HCT116 (cell line): Measurements from ENCODE around the gene TENM4.

Source experiments
- CEBPB ChIP-seq: IDR thresholded peaks from 2 replicates; pipeline ENCODE4 v1.6.1; 2012; ENCODE audit warnings: low read depth
- EZH2 ChIP-seq: fragments of 200-600 bp; sonication (generic); IDR thresholded peaks from 2 replicates; pipeline ENCODE4 v1.6.1; 2017; ENCODE audit warnings: antibody characterized with exemption, mixed run types
- POLR2AphosphoS5 ChIP-seq: IDR thresholded peaks from 2 replicates; pipeline ENCODE4 v1.6.1; 2011; ENCODE audit warnings: mild to moderate bottlenecking, low read depth, low read length, moderate library complexity
- SP1 ChIP-seq: IDR thresholded peaks from 2 replicates; pipeline ENCODE4 v1.6.1; 2012; ENCODE audit warnings: low read depth
- YY1 ChIP-seq: IDR thresholded peaks from 2 replicates; pipeline ENCODE4 v1.6.1; 2011; ENCODE audit warnings: low read length, low read depth, moderate library complexity, mild to moderate bottlenecking; ENCODE audit not compliant: insufficient replicate concordance; ENCODE audit errors: extremely low read depth
- ZFX ChIP-seq: fragments of 450-650 bp; IDR thresholded peaks from 2 replicates; pipeline ENCODE4 v1.6.1; 2017
- TF ChIP-seq, protein P1 (sequence below), 3 experiments: fragments of 200-600 bp in 1 of 3; sonication (generic) in 1 of 3; IDR thresholded peaks in 2 of 3; conservative IDR thresholded peaks in 1 of 3; 2 replicates each; pipeline ENCODE4 v1.5.1; 2012 to 2017; ENCODE audit warnings: low read depth in 2 of 3, low read length in 2 of 3, antibody characterized with exemption in 1 of 3, borderline replicate concordance in 1 of 3, control low read depth in 1 of 3, mild to moderate bottlenecking in 1 of 3, mixed read lengths in 1 of 3, mixed run types in 1 of 3, moderate library complexity in 1 of 3; ENCODE audit not compliant: insufficient read depth in 1 of 3
- TF ChIP-seq, protein P2 (sequence below): IDR thresholded peaks from 2 replicates; pipeline ENCODE4 v1.6.1; 2012

GRCh38 chr11:78752494-78752893, 688.3 kb downstream of the TENM4 start:
- TF ChIP-seq EZH2: no peak
- no peak for TF ChIP-seq POLR2AphosphoS5
- TF ChIP-seq, protein P1, sequence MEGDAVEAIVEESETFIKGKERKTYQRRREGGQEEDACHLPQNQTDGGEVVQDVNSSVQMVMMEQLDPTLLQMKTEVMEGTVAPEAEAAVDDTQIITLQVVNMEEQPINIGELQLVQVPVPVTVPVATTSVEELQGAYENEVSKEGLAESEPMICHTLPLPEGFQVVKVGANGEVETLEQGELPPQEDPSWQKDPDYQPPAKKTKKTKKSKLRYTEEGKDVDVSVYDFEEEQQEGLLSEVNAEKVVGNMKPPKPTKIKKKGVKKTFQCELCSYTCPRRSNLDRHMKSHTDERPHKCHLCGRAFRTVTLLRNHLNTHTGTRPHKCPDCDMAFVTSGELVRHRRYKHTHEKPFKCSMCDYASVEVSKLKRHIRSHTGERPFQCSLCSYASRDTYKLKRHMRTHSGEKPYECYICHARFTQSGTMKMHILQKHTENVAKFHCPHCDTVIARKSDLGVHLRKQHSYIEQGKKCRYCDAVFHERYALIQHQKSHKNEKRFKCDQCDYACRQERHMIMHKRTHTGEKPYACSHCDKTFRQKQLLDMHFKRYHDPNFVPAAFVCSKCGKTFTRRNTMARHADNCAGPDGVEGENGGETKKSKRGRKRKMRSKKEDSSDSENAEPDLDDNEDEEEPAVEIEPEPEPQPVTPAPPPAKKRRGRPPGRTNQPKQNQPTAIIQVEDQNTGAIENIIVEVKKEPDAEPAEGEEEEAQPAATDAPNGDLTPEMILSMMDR (IDR thresholded peaks at IDR 0.05 in 2 of 3, conservative IDR thresholded peaks at IDR 0.05 in 1 of 3; ENCODE audit: borderline replicate concordance in 1 of 3, insufficient read depth in 1 of 3, low read depth in 2 of 3, low read length in 2 of 3): no peak
- no peak for TF ChIP-seq YY1
- TF ChIP-seq, protein P2, sequence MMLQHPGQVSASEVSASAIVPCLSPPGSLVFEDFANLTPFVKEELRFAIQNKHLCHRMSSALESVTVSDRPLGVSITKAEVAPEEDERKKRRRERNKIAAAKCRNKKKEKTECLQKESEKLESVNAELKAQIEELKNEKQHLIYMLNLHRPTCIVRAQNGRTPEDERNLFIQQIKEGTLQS: no peak
- no peak for TF ChIP-seq ZFX
- TF ChIP-seq CEBPB: no peak
- no peak for TF ChIP-seq SP1
